MCF 10A (cell line): Measurements from ENCODE around the gene NEK9. TPM values are rescaled to one million over a fixed set of nuclear protein-coding genes. Genes with fewer than 3 reads are reported as not detected.
"Not testable (repeated sequence)": the region's sequence is repeated elsewhere in the genome, so short reads cannot be mapped to it uniquely, and the experiment has no call there.

Experiments used
- BruUV-seq: library from RNA; stranded (reverse); fragments of 400-500 nt; replicated peaks from 2 replicates; lab custom pipeline; 2021; lab: Mats Ljungman, UMichigan
- CTCF ChIA-PET: fragments of 300-600 bp; sonication (Branson Sonifier 250); formaldehyde crosslinking; extraction: SDS; loops from one replicate; lab custom pipeline; 2021; ENCODE audit warnings: antibody characterized with exemption, inconsistent platforms; lab: Yijun Ruan, JAX
- POLR2A ChIA-PET: fragments of 300-600, 350-650 bp; sonication (Branson Sonifier 250); formaldehyde crosslinking; extraction: SDS; loops from one replicate; lab custom pipeline; 2020; ENCODE audit warnings: antibody characterized with exemption, inconsistent platforms; lab: Yijun Ruan, JAX
- DNase-seq: peaks from one replicate; pipeline ENCODE4 v3.0.0-alpha.2; 2018; ENCODE audit not compliant: unreplicated experiment
- H3K27ac Mint-ChIP-seq: one replicate; pipeline ENCODE4 v1.8.0; 2022; ENCODE audit warnings: mild to moderate bottlenecking, low read depth, mixed read lengths; ENCODE audit not compliant: unreplicated experiment
- H3K27me3 Mint-ChIP-seq: one replicate; pipeline ENCODE4 v1.8.0; 2022; ENCODE audit warnings: mixed read lengths; ENCODE audit not compliant: insufficient read depth, unreplicated experiment
- H3K36me3 Mint-ChIP-seq: one replicate; pipeline ENCODE4 v1.8.0; 2022; ENCODE audit warnings: mild to moderate bottlenecking, moderate library complexity, mixed read lengths; ENCODE audit not compliant: insufficient read depth, unreplicated experiment
- H3K4me1 Mint-ChIP-seq: one replicate; pipeline ENCODE4 v1.8.0; 2022; ENCODE audit warnings: mixed read lengths; ENCODE audit not compliant: insufficient read depth, unreplicated experiment
- H3K4me3 Mint-ChIP-seq: one replicate; pipeline ENCODE4 v1.8.0; 2022; ENCODE audit warnings: mild to moderate bottlenecking, moderate library complexity, mixed read lengths; ENCODE audit not compliant: unreplicated experiment
- H3K9me3 Mint-ChIP-seq: one replicate; pipeline ENCODE4 v1.8.0; 2022; ENCODE audit warnings: mixed read lengths; ENCODE audit not compliant: unreplicated experiment
- intact Hi-C: fragments of 100-400 bp; cut with micrococcal nuclease; formaldehyde crosslinking; loops from 2 replicates; pipeline ENCODE4 v1.14.1; 2022
- total RNA-seq: library from RNA; stranded (reverse); gene quantifications from 2 replicates; pipeline ENCODE4 v1.2.3, GENCODE V29; 2022
- TF ChIP-seq, protein P1 (sequence below): fragments of 200-600 bp; IDR thresholded peaks from one replicate; pipeline ENCODE4 v1.8.0; 2022; ENCODE audit warnings: antibody characterized with exemption, mild to moderate bottlenecking; ENCODE audit not compliant: unreplicated experiment

The NEK9 gene
- total RNA-seq, 1 experiment from 2014 or later: 112 TPM

DNA sequence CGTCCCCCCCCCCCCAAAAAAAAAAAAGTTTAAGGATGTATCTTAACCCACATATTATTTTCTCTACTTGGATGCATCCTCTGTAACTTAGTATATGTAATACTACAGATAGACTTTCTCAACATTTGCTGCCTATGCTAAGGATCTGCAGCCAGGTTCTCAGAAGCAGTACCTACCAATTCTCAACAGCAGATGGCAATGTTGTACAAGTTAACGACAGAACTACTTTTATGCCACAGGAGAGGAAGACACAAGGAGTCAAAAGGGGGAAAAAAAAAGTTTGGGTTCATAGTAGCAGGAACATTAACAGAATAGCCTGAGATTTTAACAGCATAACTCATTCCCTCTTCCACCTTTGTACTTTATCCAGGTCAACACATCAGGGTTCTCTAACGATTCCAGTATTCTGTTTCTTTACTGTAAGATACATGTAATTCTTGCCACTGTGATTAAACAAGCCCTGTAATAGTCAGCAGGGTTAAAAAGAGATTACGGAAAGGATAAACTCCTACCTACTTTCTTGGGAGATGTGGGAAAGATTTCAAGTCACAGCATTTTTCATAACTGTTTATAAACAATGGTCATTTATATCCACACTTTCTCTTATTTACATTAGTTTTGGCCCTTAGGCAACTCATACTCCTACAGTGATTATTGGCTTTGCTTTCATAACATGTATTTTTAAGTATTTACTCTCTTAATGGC lies 5.7 kb upstream of the NEK9 start:
- ChIA-PET CTCF (interaction anchor here (0.6 to 5.2 kb wide), 18 partner anchors 16 to 524 kb away, joined by 3 to 192 read pairs (median 3); no protein-coding TSS in a partner anchor), POLR2A (interaction anchor here (0.7 to 11.5 kb wide), 6 partner anchors 44 to 167 kb away, joined by 3 to 274 read pairs (median 10); partner anchors contain the start of gene TMED10)
- intact Hi-C loops: loop anchor here (1.0 to 2.0 kb wide), 4 partner anchors 146 to 428 kb away; partner anchors contain the start of gene FOS
- Mint-ChIP-seq H3K36me3 (peaks cover 84% of the 10 kb centered on the region), H3K4me3 (no peak overlapping the region), H3K9me3 (no peaks in the 10 kb centered on the region), H3K4me1 (peaks cover 33% of the 10 kb centered on the region), H3K27ac (peak overlapping the region; percentile 77), H3K27me3 (no peaks in the 10 kb centered on the region)
- TF ChIP-seq, protein P1, sequence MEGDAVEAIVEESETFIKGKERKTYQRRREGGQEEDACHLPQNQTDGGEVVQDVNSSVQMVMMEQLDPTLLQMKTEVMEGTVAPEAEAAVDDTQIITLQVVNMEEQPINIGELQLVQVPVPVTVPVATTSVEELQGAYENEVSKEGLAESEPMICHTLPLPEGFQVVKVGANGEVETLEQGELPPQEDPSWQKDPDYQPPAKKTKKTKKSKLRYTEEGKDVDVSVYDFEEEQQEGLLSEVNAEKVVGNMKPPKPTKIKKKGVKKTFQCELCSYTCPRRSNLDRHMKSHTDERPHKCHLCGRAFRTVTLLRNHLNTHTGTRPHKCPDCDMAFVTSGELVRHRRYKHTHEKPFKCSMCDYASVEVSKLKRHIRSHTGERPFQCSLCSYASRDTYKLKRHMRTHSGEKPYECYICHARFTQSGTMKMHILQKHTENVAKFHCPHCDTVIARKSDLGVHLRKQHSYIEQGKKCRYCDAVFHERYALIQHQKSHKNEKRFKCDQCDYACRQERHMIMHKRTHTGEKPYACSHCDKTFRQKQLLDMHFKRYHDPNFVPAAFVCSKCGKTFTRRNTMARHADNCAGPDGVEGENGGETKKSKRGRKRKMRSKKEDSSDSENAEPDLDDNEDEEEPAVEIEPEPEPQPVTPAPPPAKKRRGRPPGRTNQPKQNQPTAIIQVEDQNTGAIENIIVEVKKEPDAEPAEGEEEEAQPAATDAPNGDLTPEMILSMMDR: peak; percentile 67
- no TSS peak for BruUV-seq
- DNase-seq: peak; percentile 83

DNA sequence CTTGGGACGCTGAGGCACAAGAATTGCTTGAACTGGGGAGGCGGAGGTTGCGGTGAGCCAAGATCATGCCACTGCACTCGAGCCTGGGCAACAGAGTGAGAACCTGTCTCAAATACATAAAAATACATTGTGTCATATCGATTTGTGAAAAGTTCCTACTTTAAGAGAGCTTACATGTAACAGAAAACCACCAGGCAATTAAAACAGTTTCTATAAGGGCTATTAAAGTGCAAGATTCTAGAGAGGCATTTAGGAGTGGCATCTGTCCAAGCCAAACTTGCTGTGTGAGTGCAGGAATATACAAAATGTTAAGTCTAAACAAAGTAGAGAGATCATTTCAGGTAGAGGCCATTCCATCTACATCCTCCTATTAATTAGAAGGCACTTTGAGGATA lies 1.7 kb upstream of the NEK9 start:
- H3K36me3 Mint-ChIP-seq: peaks cover 68% of the 10 kb centered on the region
- DNase-seq: no peak
- H3K27me3 Mint-ChIP-seq: no peaks in the 10 kb centered on the region
- CTCF ChIA-PET: interaction anchor here (0.6 to 5.2 kb wide), 6 partner anchors 12 to 433 kb away, joined by 3 to 192 read pairs (median 10); no protein-coding TSS in a partner anchor
- TF ChIP-seq, protein P1: no peak
- peak overlapping the region; percentile 72 for H3K4me3 Mint-ChIP-seq
- intact Hi-C loops: loop anchor here (10.0 kb wide), 2 partner anchors 356 to 516 kb away; no protein-coding TSS in a partner anchor
- peak overlapping the region; percentile 99 for H3K27ac Mint-ChIP-seq
- no TSS peak for BruUV-seq
- peaks cover 43% of the 10 kb centered on the region for H3K4me1 Mint-ChIP-seq
- POLR2A ChIA-PET: interaction anchor here (0.6 to 11.5 kb wide), 15 partner anchors 8 to 432 kb away, joined by 3 to 274 read pairs (median 4); partner anchors contain the start of genes ACYP1, FOS, TMED10 and ZC2HC1C
- H3K9me3 Mint-ChIP-seq: no peaks in the 10 kb centered on the region

DNA sequence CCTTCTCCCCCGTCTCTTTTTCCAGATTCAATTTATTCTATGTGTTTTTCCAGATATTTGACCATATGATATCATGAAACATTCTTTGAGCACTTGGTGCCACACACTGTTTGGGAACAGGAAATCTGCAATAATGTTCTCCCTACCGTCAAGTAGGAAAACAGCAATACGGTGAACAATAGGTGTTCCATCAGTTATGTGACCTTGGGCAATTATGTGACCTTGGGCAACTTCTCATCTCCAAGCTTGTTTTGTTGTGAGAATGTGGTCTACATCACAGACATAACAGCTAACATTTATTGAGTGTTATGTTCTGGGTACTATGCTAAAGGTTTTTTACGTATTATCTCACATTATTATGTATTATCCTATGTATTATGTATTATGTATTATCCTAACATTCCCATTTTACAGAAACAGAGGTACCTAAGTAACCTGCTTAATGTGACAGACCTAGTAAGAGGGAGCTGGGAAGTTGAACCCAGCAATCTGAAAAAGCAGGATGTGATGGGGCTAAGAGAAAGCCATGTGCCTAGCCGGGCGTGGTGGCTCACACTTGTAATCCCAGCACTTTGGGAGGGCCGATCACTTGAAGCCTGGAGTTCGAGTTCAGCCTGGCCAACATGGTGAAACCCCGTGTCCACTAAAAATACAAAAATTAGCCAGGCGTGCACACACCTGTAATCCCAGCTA lies 1.2 kb upstream of the NEK9 start:
- Mint-ChIP-seq H3K27me3 (no peaks in the 10 kb centered on the region), H3K4me1 (peaks cover 43% of the 10 kb centered on the region), H3K9me3 (no peaks in the 10 kb centered on the region), H3K4me3 (peak overlapping the region; percentile 72), H3K27ac (peak overlapping the region; percentile 99), H3K36me3 (peaks cover 64% of the 10 kb centered on the region)
- TF ChIP-seq, protein P1: no peak
- POLR2A ChIA-PET: interaction anchor here (0.6 to 11.5 kb wide), 22 partner anchors 9 to 533 kb away, joined by 3 to 274 read pairs (median 4); partner anchors contain the start of genes ACYP1, ERG28, FOS and TMED10
- no TSS peak for BruUV-seq
- CTCF ChIA-PET: interaction anchor here (0.6 to 5.2 kb wide), 5 partner anchors 125 to 433 kb away, joined by 3 to 192 read pairs (median 6); no protein-coding TSS in a partner anchor
- no peak for DNase-seq
- intact Hi-C loops: loop anchor here (10.0 kb wide), 2 partner anchors 357 to 517 kb away; no protein-coding TSS in a partner anchor

DNA sequence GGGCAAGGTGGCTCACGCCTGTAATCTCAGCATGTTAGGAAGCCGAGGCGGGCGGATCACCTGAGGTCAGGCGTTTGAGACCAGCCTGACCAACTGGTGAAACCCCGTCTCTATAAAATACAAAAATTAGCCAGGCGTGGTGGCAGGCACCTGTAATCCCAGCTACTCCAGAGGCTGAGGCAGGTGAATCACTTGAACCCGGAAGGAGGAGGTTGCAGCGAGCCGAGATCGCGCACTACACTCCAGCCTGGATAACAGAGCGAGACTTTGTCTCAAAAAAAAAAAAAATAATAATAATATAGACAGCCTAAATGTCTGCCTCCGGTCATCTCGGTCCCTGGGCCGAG lies 599 bp upstream of the NEK9 start:
- peaks cover 64% of the 10 kb centered on the region for H3K36me3 Mint-ChIP-seq
- H3K4me1 Mint-ChIP-seq: peaks cover 38% of the 10 kb centered on the region
- H3K27ac Mint-ChIP-seq: peak overlapping the region; percentile 99
- H3K9me3 Mint-ChIP-seq, H3K27me3 Mint-ChIP-seq, BruUV-seq: not testable (repeated sequence)
- peak overlapping the region; percentile 72 for H3K4me3 Mint-ChIP-seq
- ChIA-PET POLR2A (interaction anchor here (0.7 to 11.5 kb wide), 25 partner anchors 8 to 533 kb away, joined by 3 to 274 read pairs (median 5); partner anchors contain the start of genes ACYP1, ERG28, FOS and TTLL5), CTCF (interaction anchor here (0.6 to 5.2 kb wide), 5 partner anchors 95 to 434 kb away, joined by 3 to 192 read pairs (median 3); no protein-coding TSS in a partner anchor)
- peak; percentile 21 for DNase-seq
- intact Hi-C loops: loop anchor here (10.0 kb wide), 2 partner anchors 357 to 517 kb away; no protein-coding TSS in a partner anchor
